Measurements from ENCODE around the gene ZNF740.

Gene ZNF740

DNA sequence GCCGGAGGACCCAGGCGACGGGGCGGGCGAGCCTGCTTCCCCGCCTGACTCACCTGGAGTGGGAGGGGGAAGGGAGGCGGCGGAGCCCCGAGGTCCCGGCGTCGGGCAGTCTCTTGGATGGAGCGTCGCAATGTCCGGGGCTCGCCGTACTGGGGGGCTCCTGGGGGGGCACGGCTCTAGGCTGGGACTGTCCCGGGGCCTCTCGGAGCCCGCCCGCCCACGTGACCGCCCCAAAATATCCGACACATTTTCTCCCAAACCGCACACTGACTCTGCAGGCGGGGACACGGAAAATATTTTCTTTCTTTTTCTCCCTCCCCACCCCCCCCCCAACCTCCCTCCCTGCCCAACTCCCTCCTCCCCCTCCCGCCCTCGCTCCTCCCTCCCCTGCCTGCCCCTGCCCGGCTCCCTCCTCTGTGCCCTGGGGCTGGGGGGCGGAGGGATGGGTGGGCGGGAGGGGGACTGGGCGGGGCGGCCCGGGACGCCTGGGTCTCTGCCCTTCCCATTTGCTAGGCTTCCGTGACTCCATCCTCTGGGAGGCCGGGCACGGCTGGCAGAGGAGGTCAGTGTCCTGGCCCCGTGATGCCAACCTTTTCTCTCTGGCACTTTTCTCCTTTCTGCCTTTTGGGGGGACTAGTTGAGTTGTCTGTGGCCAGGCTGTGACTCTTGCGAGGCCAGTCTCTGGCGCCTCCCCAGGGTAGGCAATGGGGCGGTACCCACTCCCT, 51.6 kb downstream of the ZNF740 start, which contains the start of gene RARG (continued):
- TF ChIP-seq, protein P1, sequence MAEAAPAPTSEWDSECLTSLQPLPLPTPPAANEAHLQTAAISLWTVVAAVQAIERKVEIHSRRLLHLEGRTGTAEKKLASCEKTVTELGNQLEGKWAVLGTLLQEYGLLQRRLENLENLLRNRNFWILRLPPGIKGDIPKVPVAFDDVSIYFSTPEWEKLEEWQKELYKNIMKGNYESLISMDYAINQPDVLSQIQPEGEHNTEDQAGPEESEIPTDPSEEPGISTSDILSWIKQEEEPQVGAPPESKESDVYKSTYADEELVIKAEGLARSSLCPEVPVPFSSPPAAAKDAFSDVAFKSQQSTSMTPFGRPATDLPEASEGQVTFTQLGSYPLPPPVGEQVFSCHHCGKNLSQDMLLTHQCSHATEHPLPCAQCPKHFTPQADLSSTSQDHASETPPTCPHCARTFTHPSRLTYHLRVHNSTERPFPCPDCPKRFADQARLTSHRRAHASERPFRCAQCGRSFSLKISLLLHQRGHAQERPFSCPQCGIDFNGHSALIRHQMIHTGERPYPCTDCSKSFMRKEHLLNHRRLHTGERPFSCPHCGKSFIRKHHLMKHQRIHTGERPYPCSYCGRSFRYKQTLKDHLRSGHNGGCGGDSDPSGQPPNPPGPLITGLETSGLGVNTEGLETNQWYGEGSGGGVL (tag by site-specific recombination; IDR thresholded peaks at IDR 0.05): peak; percentile 85
- peak; percentile 31; the same call in 1 of the 2 replicates for TF ChIP-seq ZNF10 (tag by site-specific recombination; IDR thresholded peaks at IDR 0.05)
- peak; percentile 74 for TF ChIP-seq EGR2 (tag by site-specific recombination; IDR thresholded peaks at IDR 0.05; ENCODE audit: low read depth)
- peak; percentile 56; the same call in 1 of the 2 replicates for TF ChIP-seq ZNF561 (tag by site-specific recombination; IDR thresholded peaks at IDR 0.05; ENCODE audit: borderline replicate concordance)
- TF ChIP-seq ZFHX2 (tag by site-specific recombination; conservative IDR thresholded peaks at IDR 0.05): peak; percentile 74
- TF ChIP-seq SP3 (tag by site-specific recombination; IDR thresholded peaks at IDR 0.05): peak; percentile 54; the same call in 1 of the 2 replicates
- TF ChIP-seq ZEB2 (tag by site-specific recombination; IDR thresholded peaks at IDR 0.05): peak; percentile 79
- TF ChIP-seq ZNF211 (tag by site-specific recombination; IDR thresholded peaks at IDR 0.05; ENCODE audit: low read depth): no peak
- TF ChIP-seq, protein P2, sequence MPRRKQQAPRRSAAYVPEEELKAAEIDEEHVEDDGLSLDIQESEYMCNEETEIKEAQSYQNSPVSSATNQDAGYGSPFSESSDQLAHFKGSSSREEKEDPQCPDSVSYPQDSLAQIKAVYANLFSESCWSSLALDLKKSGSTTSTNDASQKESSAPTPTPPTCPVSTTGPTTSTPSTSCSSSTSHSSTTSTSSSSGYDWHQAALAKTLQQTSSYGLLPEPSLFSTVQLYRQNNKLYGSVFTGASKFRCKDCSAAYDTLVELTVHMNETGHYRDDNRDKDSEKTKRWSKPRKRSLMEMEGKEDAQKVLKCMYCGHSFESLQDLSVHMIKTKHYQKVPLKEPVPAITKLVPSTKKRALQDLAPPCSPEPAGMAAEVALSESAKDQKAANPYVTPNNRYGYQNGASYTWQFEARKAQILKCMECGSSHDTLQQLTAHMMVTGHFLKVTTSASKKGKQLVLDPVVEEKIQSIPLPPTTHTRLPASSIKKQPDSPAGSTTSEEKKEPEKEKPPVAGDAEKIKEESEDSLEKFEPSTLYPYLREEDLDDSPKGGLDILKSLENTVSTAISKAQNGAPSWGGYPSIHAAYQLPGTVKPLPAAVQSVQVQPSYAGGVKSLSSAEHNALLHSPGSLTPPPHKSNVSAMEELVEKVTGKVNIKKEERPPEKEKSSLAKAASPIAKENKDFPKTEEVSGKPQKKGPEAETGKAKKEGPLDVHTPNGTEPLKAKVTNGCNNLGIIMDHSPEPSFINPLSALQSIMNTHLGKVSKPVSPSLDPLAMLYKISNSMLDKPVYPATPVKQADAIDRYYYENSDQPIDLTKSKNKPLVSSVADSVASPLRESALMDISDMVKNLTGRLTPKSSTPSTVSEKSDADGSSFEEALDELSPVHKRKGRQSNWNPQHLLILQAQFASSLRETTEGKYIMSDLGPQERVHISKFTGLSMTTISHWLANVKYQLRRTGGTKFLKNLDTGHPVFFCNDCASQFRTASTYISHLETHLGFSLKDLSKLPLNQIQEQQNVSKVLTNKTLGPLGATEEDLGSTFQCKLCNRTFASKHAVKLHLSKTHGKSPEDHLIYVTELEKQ (tag by site-specific recombination; IDR thresholded peaks at IDR 0.05; ENCODE audit: borderline replicate concordance): no peak
- no peak for TF ChIP-seq YY1 (tag by site-specific recombination; IDR thresholded peaks at IDR 0.05)
- peak; percentile 86 for TF ChIP-seq GLIS1 (tag by site-specific recombination; IDR thresholded peaks at IDR 0.05)
- TF ChIP-seq SP2 (tag by site-specific recombination; IDR thresholded peaks at IDR 0.05): peak; percentile 56
- TF ChIP-seq, protein P3, sequence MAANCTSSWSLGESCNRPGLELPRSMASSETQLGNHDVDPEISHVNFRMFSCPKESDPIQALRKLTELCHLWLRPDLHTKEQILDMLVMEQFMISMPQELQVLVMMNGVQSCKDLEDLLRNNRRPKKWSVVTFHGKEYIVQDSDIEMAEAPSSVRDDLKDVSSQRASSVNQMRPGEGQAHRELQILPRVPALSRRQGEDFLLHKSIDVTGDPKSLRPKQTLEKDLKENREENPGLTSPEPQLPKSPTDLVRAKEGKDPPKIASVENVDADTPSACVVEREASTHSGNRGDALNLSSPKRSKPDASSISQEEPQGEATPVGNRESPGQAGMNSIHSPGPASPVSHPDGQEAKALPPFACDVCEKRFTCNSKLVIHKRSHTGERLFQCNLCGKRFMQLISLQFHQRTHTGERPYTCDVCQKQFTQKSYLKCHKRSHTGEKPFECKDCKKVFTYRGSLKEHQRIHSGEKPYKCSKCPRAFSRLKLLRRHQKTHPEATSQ (tag by site-specific recombination; IDR thresholded peaks at IDR 0.05): peak; percentile 53; the same call in 1 of the 2 replicates
- TF ChIP-seq BCL11A (tag by site-specific recombination; IDR thresholded peaks at IDR 0.05; ENCODE audit: low read depth): no peak
- TF ChIP-seq, protein P4, sequence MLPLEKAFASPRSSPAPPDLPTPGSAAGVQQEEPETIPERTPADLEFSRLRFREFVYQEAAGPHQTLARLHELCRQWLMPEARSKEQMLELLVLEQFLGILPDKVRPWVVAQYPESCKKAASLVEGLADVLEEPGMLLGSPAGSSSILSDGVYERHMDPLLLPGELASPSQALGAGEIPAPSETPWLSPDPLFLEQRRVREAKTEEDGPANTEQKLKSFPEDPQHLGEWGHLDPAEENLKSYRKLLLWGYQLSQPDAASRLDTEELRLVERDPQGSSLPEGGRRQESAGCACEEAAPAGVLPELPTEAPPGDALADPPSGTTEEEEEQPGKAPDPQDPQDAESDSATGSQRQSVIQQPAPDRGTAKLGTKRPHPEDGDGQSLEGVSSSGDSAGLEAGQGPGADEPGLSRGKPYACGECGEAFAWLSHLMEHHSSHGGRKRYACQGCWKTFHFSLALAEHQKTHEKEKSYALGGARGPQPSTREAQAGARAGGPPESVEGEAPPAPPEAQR (tag by site-specific recombination; IDR thresholded peaks at IDR 0.05): no peak
- TF ChIP-seq ZNF184 (tag by site-specific recombination; IDR thresholded peaks at IDR 0.05): 0 out of 2 replicates have a peak, but pooled peaks have one; percentile 17
- peak; percentile 83 for TF ChIP-seq GLIS2 (tag by site-specific recombination; IDR thresholded peaks at IDR 0.05)
- peak; percentile 97 for TF ChIP-seq ZNF335 (tag by site-specific recombination; conservative IDR thresholded peaks at IDR 0.05)
- TF ChIP-seq KLF8 (tag by site-specific recombination; IDR thresholded peaks at IDR 0.05): 0 out of 2 replicates have a peak, but pooled peaks have one; percentile 28
- TF ChIP-seq, protein P5, sequence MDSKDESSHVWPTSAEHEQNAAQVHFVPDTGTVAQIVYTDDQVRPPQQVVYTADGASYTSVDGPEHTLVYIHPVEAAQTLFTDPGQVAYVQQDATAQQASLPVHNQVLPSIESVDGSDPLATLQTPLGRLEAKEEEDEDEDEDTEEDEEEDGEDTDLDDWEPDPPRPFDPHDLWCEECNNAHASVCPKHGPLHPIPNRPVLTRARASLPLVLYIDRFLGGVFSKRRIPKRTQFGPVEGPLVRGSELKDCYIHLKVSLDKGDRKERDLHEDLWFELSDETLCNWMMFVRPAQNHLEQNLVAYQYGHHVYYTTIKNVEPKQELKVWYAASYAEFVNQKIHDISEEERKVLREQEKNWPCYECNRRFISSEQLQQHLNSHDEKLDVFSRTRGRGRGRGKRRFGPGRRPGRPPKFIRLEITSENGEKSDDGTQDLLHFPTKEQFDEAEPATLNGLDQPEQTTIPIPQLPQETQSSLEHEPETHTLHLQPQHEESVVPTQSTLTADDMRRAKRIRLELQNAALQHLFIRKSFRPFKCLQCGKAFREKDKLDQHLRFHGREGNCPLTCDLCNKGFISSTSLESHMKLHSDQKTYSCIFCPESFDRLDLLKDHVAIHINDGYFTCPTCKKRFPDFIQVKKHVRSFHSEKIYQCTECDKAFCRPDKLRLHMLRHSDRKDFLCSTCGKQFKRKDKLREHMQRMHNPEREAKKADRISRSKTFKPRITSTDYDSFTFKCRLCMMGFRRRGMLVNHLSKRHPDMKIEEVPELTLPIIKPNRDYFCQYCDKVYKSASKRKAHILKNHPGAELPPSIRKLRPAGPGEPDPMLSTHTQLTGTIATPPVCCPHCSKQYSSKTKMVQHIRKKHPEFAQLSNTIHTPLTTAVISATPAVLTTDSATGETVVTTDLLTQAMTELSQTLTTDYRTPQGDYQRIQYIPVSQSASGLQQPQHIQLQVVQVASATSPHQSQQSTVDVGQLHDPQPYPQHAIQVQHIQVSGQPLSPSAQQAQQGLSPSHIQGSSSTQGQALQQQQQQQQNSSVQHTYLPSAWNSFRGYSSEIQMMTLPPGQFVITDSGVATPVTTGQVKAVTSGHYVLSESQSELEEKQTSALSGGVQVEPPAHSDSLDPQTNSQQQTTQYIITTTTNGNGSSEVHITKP (tag by site-specific recombination; IDR thresholded peaks at IDR 0.05): peak; percentile 12; the same call in 1 of the 2 replicates
- TF ChIP-seq, protein P6, sequence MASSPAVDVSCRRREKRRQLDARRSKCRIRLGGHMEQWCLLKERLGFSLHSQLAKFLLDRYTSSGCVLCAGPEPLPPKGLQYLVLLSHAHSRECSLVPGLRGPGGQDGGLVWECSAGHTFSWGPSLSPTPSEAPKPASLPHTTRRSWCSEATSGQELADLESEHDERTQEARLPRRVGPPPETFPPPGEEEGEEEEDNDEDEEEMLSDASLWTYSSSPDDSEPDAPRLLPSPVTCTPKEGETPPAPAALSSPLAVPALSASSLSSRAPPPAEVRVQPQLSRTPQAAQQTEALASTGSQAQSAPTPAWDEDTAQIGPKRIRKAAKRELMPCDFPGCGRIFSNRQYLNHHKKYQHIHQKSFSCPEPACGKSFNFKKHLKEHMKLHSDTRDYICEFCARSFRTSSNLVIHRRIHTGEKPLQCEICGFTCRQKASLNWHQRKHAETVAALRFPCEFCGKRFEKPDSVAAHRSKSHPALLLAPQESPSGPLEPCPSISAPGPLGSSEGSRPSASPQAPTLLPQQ (tag by site-specific recombination; IDR thresholded peaks at IDR 0.05): peak; percentile 45; the same call in 1 of the 2 replicates
- no peak for TF ChIP-seq ZNF843 (tag by site-specific recombination; IDR thresholded peaks at IDR 0.05)
- 0 out of 2 replicates have a peak, but pooled peaks have one; percentile 1 for TF ChIP-seq ZNF366 (tag by site-specific recombination; conservative IDR thresholded peaks at IDR 0.05)
- TF ChIP-seq, protein P7, sequence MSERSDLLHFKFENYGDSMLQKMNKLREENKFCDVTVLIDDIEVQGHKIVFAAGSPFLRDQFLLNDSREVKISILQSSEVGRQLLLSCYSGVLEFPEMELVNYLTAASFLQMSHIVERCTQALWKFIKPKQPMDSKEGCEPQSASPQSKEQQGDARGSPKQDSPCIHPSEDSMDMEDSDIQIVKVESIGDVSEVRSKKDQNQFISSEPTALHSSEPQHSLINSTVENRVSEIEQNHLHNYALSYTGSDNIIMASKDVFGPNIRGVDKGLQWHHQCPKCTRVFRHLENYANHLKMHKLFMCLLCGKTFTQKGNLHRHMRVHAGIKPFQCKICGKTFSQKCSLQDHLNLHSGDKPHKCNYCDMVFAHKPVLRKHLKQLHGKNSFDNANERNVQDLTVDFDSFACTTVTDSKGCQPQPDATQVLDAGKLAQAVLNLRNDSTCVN (tag by site-specific recombination; optimal IDR thresholded peaks at IDR 0.05): peak; percentile 42
